Breast epithelium (tissue), 4 donors: ENCODE measurements around the gene PRSS33. TPM values are rescaled to one million over a fixed set of nuclear protein-coding genes. Genes with fewer than 3 reads are reported as not detected.

Experiments used
- DNase-seq, 2 donors: peaks; one replicate each; pipeline ENCODE4 v3.0.0-alpha.2; 2019; ENCODE audit warnings: low spot score in 2 of 2
- H3K27ac ChIP-seq, 2 donors: fragments of 200-600 bp; sonication (generic) in 1 of 2; one replicate each; pipeline ENCODE4 v1.5.1; 2016 to 2019; ENCODE audit warnings: mild to moderate bottlenecking in 1 of 2
- H3K27me3 ChIP-seq, 2 donors: fragments of 200-600 bp; sonication (generic) in 1 of 2; one replicate each; pipeline versions ENCODE4 v1.5.1 to v1.6.0; 2017 to 2019; ENCODE audit warnings: control low read depth in 1 of 2, mild to moderate bottlenecking in 1 of 2
- H3K36me3 ChIP-seq: fragments of 200-600 bp; one replicate; pipeline ENCODE4 v1.5.1; 2019
- H3K4me1 ChIP-seq, 2 donors: fragments of 200-600 bp; sonication (generic); one replicate each; pipeline ENCODE4 v1.5.1; 2016 to 2019; ENCODE audit warnings: control low read depth in 1 of 2
- H3K4me3 ChIP-seq, 3 donors: fragments of 200-600 bp; sonication (generic); 1 replicate in 2 of 3; 2 replicates in 1 of 3; pipeline ENCODE4 v1.5.1; 2016 to 2019; ENCODE audit warnings: mild to moderate bottlenecking in 3 of 3, moderate library complexity in 2 of 3
- H3K9me3 ChIP-seq, 2 donors: fragments of 200-600 bp; sonication (generic) in 1 of 2; one replicate each; pipeline ENCODE4 v1.5.1; 2016 to 2019; ENCODE audit warnings: control low read depth in 1 of 2
- CTCF ChIP-seq, 3 donors: fragments of 450-650 bp; IDR thresholded peaks; one replicate each; pipeline ENCODE4 v1.5.1; 2016 to 2017; ENCODE audit warnings: antibody characterized with exemption in 3 of 3, mild to moderate bottlenecking in 3 of 3, moderate library complexity in 3 of 3
- POLR2A ChIP-seq: fragments of 450-650 bp; IDR thresholded peaks from one replicate; pipeline ENCODE4 v1.6.1; 2016; ENCODE audit warnings: antibody characterized with exemption, mild to moderate bottlenecking, moderate library complexity
- POLR2AphosphoS5 ChIP-seq, 3 donors: sonication (generic); formaldehyde crosslinking; IDR thresholded peaks; one replicate each; pipeline ENCODE4 v1.6.1; 2017; ENCODE audit warnings: antibody characterized with exemption in 3 of 3
- intact Hi-C: fragments of 100-400 bp; cut with DNase I; formaldehyde crosslinking; loops from one replicate; pipeline ENCODE4 v1.15.1; 2023; ENCODE audit warnings: low total_unique reads
- total RNA-seq, 3 donors: library from RNA; depleted of rRNA; stranded (reverse); fragments of >200 nt; gene quantifications; one replicate each; pipeline ENCODE4 v1.1.0, GENCODE V29; 2016

PRSS33 gene
- total RNA-seq, 3 donors from 2014 or later, result not detected

- no peaks in the 10 kb centered on the region for H3K36me3 ChIP-seq
- H3K9me3 ChIP-seq, result no peaks in the 10 kb centered on the region
- DNase-seq, result no peak
- no peak overlapping the region for H3K27ac ChIP-seq
- no peak overlapping the region for H3K4me3 ChIP-seq
- H3K4me1 ChIP-seq, result no peaks in the 10 kb centered on the region
- intact Hi-C loops, result no loop called here
- H3K27me3 ChIP-seq, result no peaks in the 10 kb centered on the region
- TF ChIP-seq POLR2A (no peak), CTCF (IDR thresholded peaks at IDR 0.05) (no peak), POLR2AphosphoS5 (IDR thresholded peaks at IDR 0.05) (no peak)
Measured at GRCh38 chr16:2739625-2740430, 47.5 kb downstream of the PRSS33 start.

GRCh38 chr16:2738615-2739014, 48.7 kb downstream of the PRSS33 start:
- TF ChIP-seq CTCF (IDR thresholded peaks at IDR 0.05) (no peak), POLR2A (no peak), POLR2AphosphoS5 (IDR thresholded peaks at IDR 0.05) (no peak)
- intact Hi-C loops, result no loop called here
- no peak for DNase-seq
- Histone ChIP-seq H3K36me3 (no peaks in the 10 kb centered on the region), H3K4me3 (no peak overlapping the region), H3K9me3 (no peaks in the 10 kb centered on the region), H3K27me3 (no peaks in the 10 kb centered on the region), H3K4me1 (no peaks in the 10 kb centered on the region), H3K27ac (no peak overlapping the region)

- intact Hi-C loops, result no loop called here
- Histone ChIP-seq H3K27me3 (no peaks in the 10 kb centered on the region), H3K9me3 (no peaks in the 10 kb centered on the region), H3K4me1 (no peaks in the 10 kb centered on the region), H3K27ac (no peak overlapping the region), H3K4me3 (no peak overlapping the region), H3K36me3 (no peaks in the 10 kb centered on the region)
- DNase-seq, result no peak
- TF ChIP-seq POLR2AphosphoS5 (IDR thresholded peaks at IDR 0.05) (no peak), CTCF (IDR thresholded peaks at IDR 0.05) (no peak), POLR2A (no peak)
Measured at GRCh38 chr16:2737895-2738418, 49.4 kb downstream of the PRSS33 start.

GRCh38 chr16:2737238-2737605, 50.1 kb downstream of the PRSS33 start:
- TF ChIP-seq POLR2A (no peak), POLR2AphosphoS5 (IDR thresholded peaks at IDR 0.05) (no peak), CTCF (IDR thresholded peaks at IDR 0.05) (no peak)
- intact Hi-C loops, result no loop called here
- no peak for DNase-seq

GRCh38 chr16:2736476-2737237, 50.7 kb downstream of the PRSS33 start:
- intact Hi-C loops, result no loop called here
- no peak for DNase-seq
- no peak for TF ChIP-seq POLR2AphosphoS5 (IDR thresholded peaks at IDR 0.05)
- TF ChIP-seq CTCF (IDR thresholded peaks at IDR 0.05), result no peak
- Histone ChIP-seq H3K36me3 (no peaks in the 10 kb centered on the region), H3K9me3 (no peaks in the 10 kb centered on the region), H3K27me3 (no peaks in the 10 kb centered on the region), H3K4me1 (no peaks in the 10 kb centered on the region), H3K4me3 (no peak overlapping the region), H3K27ac (no peak overlapping the region)

More at GRCh38 chr16:2737238-2737605, 50.1 kb downstream of the PRSS33 start:
- Histone ChIP-seq H3K9me3 (no peaks in the 10 kb centered on the region), H3K36me3 (no peaks in the 10 kb centered on the region), H3K4me1 (no peaks in the 10 kb centered on the region), H3K27ac (no peak overlapping the region), H3K4me3 (no peak overlapping the region), H3K27me3 (no peaks in the 10 kb centered on the region)
